DOHH2 (cell line): ENCODE measurements around the gene DPP10.

Experiments
- H3F3A ChIP-seq: fragments of 200-600 bp; sonication (generic), shearing (Covaris generic); 2 replicates; pipeline ENCODE4 v1.6.0; 2016; ENCODE audit warnings: antibody characterized with exemption, mild to moderate bottlenecking; ENCODE audit not compliant: control insufficient read depth, insufficient read depth
- H3K27ac ChIP-seq: fragments of 200-600 bp; sonication (generic); 2 replicates; pipeline ENCODE4 v1.5.1; 2014; ENCODE audit warnings: low read depth, mild to moderate bottlenecking, low read length, moderate library complexity
- H3K27me3 ChIP-seq: fragments of 200-600 bp; sonication (generic); 2 replicates; pipeline ENCODE4 v1.6.1; 2014; ENCODE audit warnings: mild to moderate bottlenecking, low read length, mixed read lengths; ENCODE audit not compliant: control insufficient read depth
- H3K36me3 ChIP-seq: fragments of 200-600 bp; sonication (generic); 2 replicates; pipeline ENCODE4 v1.6.1; 2014; ENCODE audit warnings: mild to moderate bottlenecking, low read length, moderate library complexity, mixed read lengths; ENCODE audit not compliant: control insufficient read depth
- H3K4me1 ChIP-seq: fragments of 200-600 bp; sonication (generic); 2 replicates; pipeline ENCODE4 v1.6.1; 2014; ENCODE audit warnings: mild to moderate bottlenecking, low read length, mixed read lengths; ENCODE audit not compliant: control insufficient read depth
- H3K4me2 ChIP-seq: fragments of 200-600 bp; sonication (generic); 2 replicates; pipeline ENCODE4 v1.6.0; 2014; ENCODE audit warnings: mild to moderate bottlenecking, low read length, moderate library complexity
- H3K4me3 ChIP-seq: fragments of 200-600 bp; sonication (generic); 2 replicates; pipeline ENCODE4 v1.5.1; 2014; ENCODE audit warnings: mild to moderate bottlenecking, low read length, mixed read lengths
- H3K79me2 ChIP-seq: fragments of 200-600 bp; sonication (generic); 2 replicates; pipeline ENCODE4 v1.6.1; 2014; ENCODE audit warnings: mild to moderate bottlenecking, low read length, mixed read lengths; ENCODE audit not compliant: control insufficient read depth
- H3K9me2 ChIP-seq: fragments of 200-600 bp; sonication (generic); replicated peaks from 2 replicates; pipeline ENCODE4 v1.6.1; 2014; ENCODE audit warnings: mild to moderate bottlenecking, low read length, mixed read lengths; ENCODE audit not compliant: control insufficient read depth
- H3K9me3 ChIP-seq: fragments of 200-600 bp; sonication (generic); 2 replicates; pipeline ENCODE4 v1.6.1; 2014; ENCODE audit warnings: antibody characterized with exemption, low read length, mixed read lengths; ENCODE audit not compliant: control insufficient read depth, insufficient read depth
- H4K20me1 ChIP-seq: fragments of 200-600 bp; sonication (generic); 2 replicates; pipeline ENCODE4 v1.6.0; 2014; ENCODE audit warnings: low read depth, mild to moderate bottlenecking, antibody characterized with exemption, low read length, moderate library complexity; ENCODE audit not compliant: control insufficient read depth, insufficient read depth
- CTCF ChIP-seq: fragments of 200-600 bp; sonication (generic); IDR thresholded peaks from one replicate; pipeline ENCODE4 v1.5.1; 2014; ENCODE audit warnings: antibody characterized with exemption, mild to moderate bottlenecking, low read depth, low read length; ENCODE audit not compliant: poor library complexity, severe bottlenecking
- EZH2phosphoT487 ChIP-seq: fragments of 200-600 bp; sonication (generic); IDR thresholded peaks from 2 replicates; pipeline ENCODE4 v1.6.1; 2017; ENCODE audit warnings: borderline replicate concordance, mild to moderate bottlenecking, antibody characterized with exemption, low read length, moderate library complexity, mixed read lengths

DPP10 gene

GRCh38 chr2:114940785-114941458, 498.5 kb downstream of the DPP10 start:
- no peaks in the 10 kb centered on the region for H3K27me3 ChIP-seq
- no peak overlapping the region for H3K4me2 ChIP-seq
- H3K4me1 ChIP-seq = no peaks in the 10 kb centered on the region
- TF ChIP-seq EZH2phosphoT487 (no peak), CTCF (no peak)
- H3K27ac ChIP-seq = no peak overlapping the region
- no peaks in the 10 kb centered on the region for H3K79me2 ChIP-seq
- H3K4me3 ChIP-seq = no peak overlapping the region
- no peaks in the 10 kb centered on the region for H3F3A ChIP-seq
- H3K9me2 ChIP-seq = no peaks in the 10 kb centered on the region; the same call in 1 of the 2 replicates
- no peaks in the 10 kb centered on the region for H3K36me3 ChIP-seq
- no peaks in the 10 kb centered on the region for H4K20me1 ChIP-seq
- no peaks in the 10 kb centered on the region for H3K9me3 ChIP-seq

- H4K20me1 ChIP-seq = no peaks in the 10 kb centered on the region
- H3K27ac ChIP-seq = no peak overlapping the region
- H3K9me3 ChIP-seq = no peaks in the 10 kb centered on the region
- no peaks in the 10 kb centered on the region for H3K27me3 ChIP-seq
- no peaks in the 10 kb centered on the region for H3K36me3 ChIP-seq
- H3F3A ChIP-seq = no peaks in the 10 kb centered on the region
- no peaks in the 10 kb centered on the region for H3K79me2 ChIP-seq
- no peak overlapping the region for H3K4me2 ChIP-seq
- no peaks in the 10 kb centered on the region for H3K9me2 ChIP-seq
- no peak overlapping the region for H3K4me3 ChIP-seq
- no peaks in the 10 kb centered on the region for H3K4me1 ChIP-seq
- TF ChIP-seq EZH2phosphoT487 (no peak), CTCF (no peak)
These were observed 506.9 kb downstream of the DPP10 start for GRCh38 chr2:114949228-114949804.

GRCh38 chr2:114960389-114960788, 517.9 kb downstream of the DPP10 start:
- Histone ChIP-seq H3K4me2 (no peak overlapping the region), H3K4me3 (no peak overlapping the region), H3K9me3 (no peaks in the 10 kb centered on the region), H4K20me1 (no peaks in the 10 kb centered on the region), H3K36me3 (no peaks in the 10 kb centered on the region), H3K9me2 (no peaks in the 10 kb centered on the region), H3K27ac (no peak overlapping the region), H3K79me2 (no peaks in the 10 kb centered on the region), H3F3A (no peaks in the 10 kb centered on the region), H3K4me1 (no peaks in the 10 kb centered on the region), H3K27me3 (no peaks in the 10 kb centered on the region)
- no peak for TF ChIP-seq EZH2phosphoT487
- no peak for TF ChIP-seq CTCF
